HEK293T (cell line): ENCODE measurements around the gene ALDH3A1.

ENCODE experiments used
- CTCF ChIA-PET: fragments of 350-600 bp; formaldehyde crosslinking; extraction: SDS; loops from one replicate; lab custom pipeline; 2021; ENCODE audit warnings: antibody characterized with exemption, inconsistent platforms; lab: Yijun Ruan, JAX
- POLR2A ChIA-PET: fragments of 350-600 bp; formaldehyde crosslinking; extraction: SDS; loops from one replicate; lab custom pipeline; 2020; ENCODE audit warnings: antibody characterized with exemption, inconsistent platforms; lab: Yijun Ruan, JAX
- DNase-seq: peaks from one replicate; pipeline ENCODE4 v3.0.0; 2012; ENCODE audit warnings: mixed read lengths; ENCODE audit errors: extremely low spot score
- ARNT ChIP-seq: fragments of 450-650 bp; IDR thresholded peaks from 2 replicates; pipeline ENCODE4 v1.6.1; 2017; ENCODE audit warnings: mild to moderate bottlenecking
- BHLHE40 ChIP-seq: fragments of 450-650 bp; IDR thresholded peaks from 2 replicates; pipeline ENCODE4 v1.6.1; 2016; ENCODE audit warnings: mild to moderate bottlenecking, moderate library complexity, borderline replicate concordance
- CTBP1 ChIP-seq: fragments of 450-650 bp; IDR thresholded peaks from 2 replicates; pipeline ENCODE4 v1.6.1; 2016; ENCODE audit warnings: borderline replicate concordance
- ELF4 ChIP-seq: fragments of 450-650 bp; IDR thresholded peaks from 2 replicates; pipeline ENCODE4 v1.6.1; 2017; ENCODE audit warnings: antibody characterized with exemption
- FOXA1 ChIP-seq: fragments of 450-650 bp; IDR thresholded peaks from 2 replicates; pipeline ENCODE4 v1.6.1; 2016; ENCODE audit warnings: mild to moderate bottlenecking
- FOXK2 ChIP-seq: fragments of 450-650 bp; IDR thresholded peaks from 2 replicates; pipeline ENCODE4 v1.6.1; 2016; ENCODE audit warnings: mild to moderate bottlenecking
- FOXM1 ChIP-seq: fragments of 450-650 bp; IDR thresholded peaks from 2 replicates; pipeline ENCODE4 v1.6.1; 2017; ENCODE audit warnings: mild to moderate bottlenecking, borderline replicate concordance
- HDGF ChIP-seq: fragments of 450-650 bp; IDR thresholded peaks from 2 replicates; pipeline ENCODE4 v1.6.1; 2017; ENCODE audit warnings: antibody characterized with exemption, borderline replicate concordance
- L3MBTL2 ChIP-seq: fragments of 450-650 bp; conservative IDR thresholded peaks from 2 replicates; pipeline ENCODE4 v1.6.1; 2016; ENCODE audit warnings: mild to moderate bottlenecking
- LEF1 ChIP-seq: fragments of 450-650 bp; IDR thresholded peaks from 2 replicates; pipeline ENCODE4 v1.6.1; 2017; ENCODE audit warnings: mild to moderate bottlenecking, borderline replicate concordance
- NFRKB ChIP-seq: fragments of 450-650 bp; IDR thresholded peaks from 2 replicates; pipeline ENCODE4 v1.6.1; 2016; ENCODE audit warnings: mild to moderate bottlenecking, moderate library complexity
- PKNOX1 ChIP-seq: fragments of 450-650 bp; IDR thresholded peaks from 2 replicates; pipeline ENCODE4 v1.6.1; 2016
- SP1 ChIP-seq: fragments of 450-650 bp; IDR thresholded peaks from 2 replicates; pipeline ENCODE4 v1.6.1; 2017
- SUZ12 ChIP-seq: fragments of 450-650 bp; IDR thresholded peaks from 2 replicates; pipeline ENCODE4 v1.6.1; 2016; ENCODE audit warnings: mild to moderate bottlenecking
- TARDBP ChIP-seq: fragments of 450-650 bp; IDR thresholded peaks from 2 replicates; pipeline ENCODE4 v1.6.1; 2016
- ZNF384 ChIP-seq: fragments of 450-650 bp; IDR thresholded peaks from 2 replicates; pipeline ENCODE4 v1.6.1; 2016

ALDH3A1 gene

GRCh38 chr17:19762515-19762961 lies 14.4 kb upstream of the ALDH3A1 start:
- POLR2A ChIA-PET, result interaction anchor here (0.8 to 7.2 kb wide), 9 partner anchors 9 to 476 kb away, joined by 3 to 46 read pairs (median 4); partner anchors contain the start of genes ALDH3A2 and MAPK7
- CTCF ChIA-PET, result interaction anchor here (0.6 to 3.4 kb wide), 26 partner anchors 9 to 399 kb away, joined by 3 to 28 read pairs (median 4); partner anchors contain the start of genes ALDH3A2, B9D1 and MAPK7
- no peak for TF ChIP-seq CTBP1
- no peak for TF ChIP-seq TARDBP
- TF ChIP-seq L3MBTL2, result no peak
- no peak for TF ChIP-seq BHLHE40
- no peak for TF ChIP-seq NFRKB
- no peak for TF ChIP-seq ARNT
- TF ChIP-seq FOXK2, result no peak
- TF ChIP-seq LEF1, result no peak
- TF ChIP-seq SP1, result no peak
- no peak for TF ChIP-seq PKNOX1
- no peak for TF ChIP-seq ZNF384
- peak; percentile 85 for DNase-seq

GRCh38 chr17:19760746-19761145 lies 12.6 kb upstream of the ALDH3A1 start:
- TF ChIP-seq FOXA1 (no peak), NFRKB (no peak), FOXM1 (no peak), CTBP1 (no peak), ZNF384 (no peak), SP1 (no peak), LEF1 (no peak), PKNOX1 (no peak)
- CTCF ChIA-PET, result interaction anchor here (0.8 to 2.7 kb wide), 2 partner anchors 17 to 398 kb away, joined by 4 to 16 read pairs; partner anchors contain the start of gene B9D1
- POLR2A ChIA-PET, result interaction anchor here (1.2 to 7.2 kb wide), 2 partner anchors 10 to 15 kb away, joined by 3 to 46 read pairs; no protein-coding TSS in a partner anchor
- no peak for DNase-seq

GRCh38 chr17:19759568-19760549 lies 11.8 kb upstream of the ALDH3A1 start:
- ChIA-PET POLR2A (interaction anchor here (1.2 to 7.2 kb wide), 2 partner anchors 9 to 14 kb away, joined by 3 to 46 read pairs; no protein-coding TSS in a partner anchor), CTCF (interaction anchor here (0.8 to 2.7 kb wide), 2 partner anchors 16 to 397 kb away, joined by 4 to 16 read pairs; partner anchors contain the start of gene B9D1)
- DNase-seq, result no peak
- no peak for TF ChIP-seq ZNF384
- TF ChIP-seq FOXK2, result no peak
- no peak for TF ChIP-seq CTBP1

- ChIA-PET CTCF (interaction anchor here (1.5 kb wide), 1 partner anchor 9 kb away, joined by 5 read pairs; no protein-coding TSS in a partner anchor), POLR2A (interaction anchor here (0.9 to 7.2 kb wide), 3 partner anchors 12 to 110 kb away, joined by 3 to 46 read pairs (median 3); partner anchors contain the start of gene ALDH3A2)
- no peak for DNase-seq
- TF ChIP-seq TARDBP (no peak), ELF4 (no peak), FOXK2 (no peak), ZNF384 (no peak), SUZ12 (no peak), CTBP1 (no peak), FOXA1 (no peak), SP1 (no peak), PKNOX1 (no peak), ARNT (no peak), HDGF (no peak)
Observed at GRCh38 chr17:19757536-19758180, 9.6 kb upstream of the ALDH3A1 start.

- ChIA-PET CTCF (interaction anchor here (0.8 to 1.0 kb wide), 2 partner anchors 8 to 12 kb away, joined by 3 to 4 read pairs; no protein-coding TSS in a partner anchor), POLR2A (interaction anchor here (0.7 to 1.9 kb wide), 2 partner anchors 12 to 108 kb away, joined by 3 to 6 read pairs; partner anchors contain the start of gene ALDH3A2)
- DNase-seq, result no peak
- TF ChIP-seq PKNOX1 (no peak), ELF4 (no peak), SUZ12 (no peak), TARDBP (no peak), BHLHE40 (no peak), CTBP1 (no peak)
Observed at GRCh38 chr17:19756546-19756945, 8.4 kb upstream of the ALDH3A1 start.
